T-helper 2 cell (primary cell): ENCODE measurements around the gene OSCP1.
A peak's percentile ranks its signal among the peaks of the same experiment; 100 is the strongest.

Experiments
- DNase-seq, 5 experiments: peaks; one replicate each; pipeline versions ENCODE4 v3.0.0 to v3.0.0-alpha.2; 2012 to 2022

OSCP1 gene

DNA sequence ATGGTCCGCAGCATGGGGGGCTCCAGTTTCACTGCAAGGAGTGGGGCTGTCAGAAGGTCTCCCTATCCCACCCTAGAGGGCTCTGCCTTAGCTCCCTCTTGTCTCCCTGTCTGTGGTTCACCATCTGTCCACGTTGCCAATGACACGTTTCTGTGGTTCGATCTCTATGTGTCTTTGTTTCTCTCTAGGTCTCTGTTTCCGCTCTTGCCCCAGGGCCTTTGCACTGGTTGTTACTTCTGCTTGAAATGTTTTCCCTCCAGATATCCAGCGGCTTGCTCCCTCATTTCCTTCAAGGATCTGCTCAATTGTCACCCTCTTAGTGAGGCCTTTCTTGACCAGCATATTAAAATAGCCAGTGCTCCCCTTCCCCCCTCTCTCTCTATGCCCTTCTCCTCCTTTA is 22.4 kb upstream of the OSCP1 start:
- no peak for DNase-seq

DNA sequence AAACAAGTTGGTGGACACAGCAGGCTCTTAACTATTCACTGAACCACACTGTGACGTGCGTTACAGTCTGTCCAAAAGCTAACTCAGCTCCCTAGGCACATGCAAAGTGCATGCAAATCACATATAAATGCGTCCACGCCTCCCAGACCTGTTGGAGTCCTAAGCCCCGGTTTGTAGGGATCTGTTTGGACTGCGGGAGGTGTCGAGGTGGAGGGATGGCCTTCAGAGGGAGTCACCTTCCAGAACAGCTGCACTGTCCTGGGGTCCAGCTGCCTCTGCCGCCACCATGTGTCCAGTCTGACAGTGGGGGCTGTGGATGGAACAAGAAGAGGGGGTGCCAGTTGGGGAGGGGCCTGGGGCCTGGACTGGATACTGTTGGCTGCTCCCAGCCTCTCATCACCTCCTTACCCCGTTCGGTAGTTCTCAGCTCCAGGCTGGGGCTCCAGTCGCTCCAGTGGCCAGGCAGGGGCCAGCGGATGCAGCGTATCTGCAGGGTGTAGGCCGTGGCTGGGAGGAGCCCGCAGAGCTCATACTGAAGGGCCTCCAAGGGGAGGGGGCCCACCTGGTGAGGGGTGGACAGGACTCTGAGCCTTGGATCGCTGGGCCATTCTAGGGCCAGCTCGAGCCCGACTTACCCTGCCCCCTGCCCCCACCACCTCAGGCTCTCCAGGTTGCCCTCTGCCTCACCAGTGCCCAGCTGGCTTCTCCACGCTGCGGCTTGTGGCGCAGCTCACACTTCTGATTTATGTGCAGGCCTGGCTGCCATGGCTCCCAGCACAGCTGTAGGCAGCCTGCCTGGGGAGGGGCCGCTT is 21.8 kb upstream of the OSCP1 start:
- no peak for DNase-seq

DNA sequence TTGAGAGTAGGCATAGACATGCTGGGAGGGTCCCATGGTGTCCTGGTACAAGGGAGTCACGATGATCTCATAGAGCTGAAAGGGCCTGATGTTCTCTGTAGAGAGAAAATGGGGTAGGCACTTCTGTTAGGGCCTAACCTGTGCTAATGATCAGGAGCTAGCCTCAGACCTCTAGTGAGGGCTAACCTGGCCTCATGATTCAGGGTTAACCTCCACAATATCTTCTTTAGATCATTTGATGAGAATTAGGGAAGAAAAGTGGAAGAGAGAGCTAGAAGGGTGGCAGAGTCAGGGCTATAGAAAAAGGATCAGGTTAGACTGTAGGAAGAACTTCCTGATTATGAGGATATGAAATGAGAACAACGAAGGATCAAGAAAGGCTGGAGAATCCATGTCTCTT is 18.9 kb upstream of the OSCP1 start:
- DNase-seq = no peak

DNA sequence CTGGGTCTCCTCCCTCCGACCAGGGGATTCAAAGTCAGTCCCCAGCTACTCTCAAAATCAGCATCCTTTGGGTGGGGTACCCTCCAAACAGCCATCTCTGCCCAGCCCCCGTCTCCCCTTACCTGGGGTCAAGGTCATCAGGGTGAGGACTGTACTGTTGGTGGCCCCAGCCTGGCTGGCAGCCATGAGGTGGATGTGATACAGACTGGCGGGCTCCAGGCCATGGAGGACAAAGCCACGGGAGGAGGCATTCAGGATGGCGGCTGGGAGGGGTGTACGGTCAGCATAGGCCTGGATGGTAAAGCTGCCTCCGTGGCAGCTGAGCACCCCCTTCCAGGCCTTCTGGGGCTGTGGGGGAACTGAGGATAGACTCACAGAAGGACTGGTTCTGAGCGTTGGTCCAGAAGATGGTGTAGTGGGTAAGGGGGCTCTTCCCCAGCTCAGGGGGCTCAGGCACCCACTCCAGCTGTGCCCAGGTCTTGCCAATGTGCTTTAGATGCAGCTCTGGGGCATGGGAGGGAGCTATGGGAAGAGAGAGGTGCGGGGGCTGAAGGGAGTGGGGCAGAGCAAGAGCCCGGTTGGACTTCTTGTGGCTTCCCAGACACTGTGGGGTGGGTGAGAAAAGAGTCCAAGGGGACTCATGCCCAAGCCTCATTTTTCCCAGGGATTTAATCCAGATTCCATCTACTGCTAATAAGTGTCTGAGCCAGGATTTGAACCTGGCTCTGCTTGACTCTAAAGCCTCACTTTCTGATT is 17.6 kb upstream of the OSCP1 start:
- DNase-seq = no peak

DNA sequence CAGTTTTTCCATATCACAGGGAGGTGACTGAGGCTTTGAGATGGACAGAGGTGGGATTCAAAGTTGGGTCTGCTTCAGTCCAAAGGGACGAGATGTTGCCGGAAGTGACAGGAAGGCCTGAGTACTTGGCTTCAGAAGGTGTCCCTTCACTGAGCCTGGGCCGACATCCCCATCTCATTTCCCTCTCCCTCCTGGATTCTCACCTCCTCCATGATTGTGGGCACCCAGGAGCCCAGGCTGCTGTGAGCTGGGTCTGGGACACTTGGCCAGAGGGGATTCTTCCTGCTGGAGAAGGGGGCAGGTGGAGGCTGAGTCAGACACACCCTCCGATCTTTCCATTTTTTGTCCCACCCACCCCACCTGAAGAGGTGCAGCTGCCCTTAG is 16.8 kb upstream of the OSCP1 start:
- DNase-seq = no peak

DNA sequence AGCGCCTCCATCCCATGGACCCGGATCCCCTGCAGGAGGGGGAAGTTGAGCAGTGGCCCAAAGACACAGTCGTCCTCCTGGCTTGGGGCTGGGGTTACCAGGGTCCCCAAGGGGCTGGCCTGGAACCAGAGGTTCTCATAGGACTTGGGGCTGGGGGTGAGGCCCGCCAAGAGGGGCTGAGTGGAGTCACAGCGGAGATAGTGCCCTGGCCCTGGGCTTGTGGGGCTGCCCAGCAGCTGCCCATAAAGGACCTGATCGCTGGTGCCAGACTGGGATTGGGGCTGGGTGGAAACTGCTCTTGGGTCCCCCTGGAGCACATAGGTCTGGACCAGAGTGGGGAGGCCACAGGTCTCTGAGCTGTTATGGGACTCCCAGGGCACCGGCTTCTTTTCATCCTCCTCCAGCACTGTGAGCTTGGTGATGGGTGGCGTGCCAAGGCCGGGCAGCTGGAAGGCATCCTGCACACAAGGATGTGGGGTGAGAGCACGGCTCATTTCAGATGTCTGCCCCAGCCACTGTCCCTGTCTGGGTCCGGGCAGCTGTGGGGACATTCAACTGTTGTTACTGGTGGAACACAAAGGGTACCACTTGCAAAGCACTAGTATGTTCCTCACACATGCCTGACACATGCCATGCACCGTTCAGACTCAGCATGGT is 16.2 kb upstream of the OSCP1 start:
- DNase-seq = no peak

DNA sequence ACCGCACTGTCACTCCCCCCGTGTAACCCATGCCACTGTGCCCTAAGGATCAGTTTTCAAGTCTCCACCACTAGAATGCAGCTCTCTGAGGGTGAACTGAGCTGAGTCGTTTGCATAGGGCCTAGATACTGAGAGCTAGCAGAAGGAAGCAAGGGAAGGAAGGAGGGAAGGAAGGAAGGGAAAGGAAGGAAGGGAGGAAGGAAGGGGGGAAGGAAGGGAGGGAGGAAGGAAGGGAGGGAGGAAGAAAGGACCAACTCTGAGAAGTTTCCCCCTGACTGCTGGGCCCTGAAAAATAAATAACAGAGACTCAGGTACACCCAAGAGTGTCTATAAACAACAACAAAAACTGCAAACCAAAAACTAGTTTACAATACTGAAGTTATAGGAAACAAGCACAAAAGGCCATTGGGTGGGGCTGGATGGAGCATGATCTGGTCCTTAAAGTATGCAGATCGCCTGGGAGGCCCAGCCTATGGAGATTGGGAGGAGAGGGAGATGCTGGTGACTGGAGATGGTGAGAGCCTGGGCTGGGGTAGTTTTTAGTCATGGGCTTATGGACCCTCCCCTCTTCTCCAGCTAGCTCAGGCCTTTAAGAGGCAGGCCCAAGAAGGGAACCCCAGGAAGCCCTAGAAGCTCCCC is 15.6 kb upstream of the OSCP1 start:
- no peak for DNase-seq

DNA sequence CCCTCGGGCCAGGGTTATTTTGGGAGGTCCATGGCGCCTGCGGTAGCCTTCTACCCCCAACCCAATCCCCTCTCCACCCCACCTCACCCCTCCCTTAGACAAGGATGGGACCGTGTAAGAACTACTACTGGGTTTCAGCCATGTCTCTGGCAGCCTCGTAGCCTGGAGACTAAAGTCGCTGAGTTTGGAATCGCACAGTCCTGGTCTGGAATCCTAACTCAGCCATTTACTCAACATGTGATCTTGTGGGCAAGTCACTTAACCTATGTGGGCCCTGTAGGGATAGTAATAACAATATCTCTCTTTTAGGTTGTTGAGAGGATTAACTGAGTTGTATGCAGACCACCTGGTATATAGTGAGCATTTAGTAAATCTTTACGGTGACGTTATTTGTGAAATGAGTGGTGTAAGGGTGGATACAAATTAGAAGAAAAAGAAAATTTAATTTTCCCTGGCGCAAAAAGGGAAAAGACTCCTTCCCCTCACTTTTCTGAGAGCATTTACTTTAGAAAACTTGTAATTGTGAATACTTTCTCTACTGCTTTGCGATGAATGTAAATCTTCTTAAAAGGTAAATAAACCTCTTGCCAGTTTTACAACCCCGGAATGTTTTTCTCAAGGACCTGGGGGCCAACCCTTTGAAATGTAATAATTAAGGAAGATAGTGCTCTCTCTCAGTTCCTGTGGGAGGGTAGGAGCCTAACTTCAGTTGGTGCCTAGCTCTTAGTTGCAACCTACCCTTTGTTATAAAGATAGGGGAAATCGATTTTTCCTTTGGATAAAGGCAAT is 14.5 kb upstream of the OSCP1 start:
- no peak for DNase-seq

DNA sequence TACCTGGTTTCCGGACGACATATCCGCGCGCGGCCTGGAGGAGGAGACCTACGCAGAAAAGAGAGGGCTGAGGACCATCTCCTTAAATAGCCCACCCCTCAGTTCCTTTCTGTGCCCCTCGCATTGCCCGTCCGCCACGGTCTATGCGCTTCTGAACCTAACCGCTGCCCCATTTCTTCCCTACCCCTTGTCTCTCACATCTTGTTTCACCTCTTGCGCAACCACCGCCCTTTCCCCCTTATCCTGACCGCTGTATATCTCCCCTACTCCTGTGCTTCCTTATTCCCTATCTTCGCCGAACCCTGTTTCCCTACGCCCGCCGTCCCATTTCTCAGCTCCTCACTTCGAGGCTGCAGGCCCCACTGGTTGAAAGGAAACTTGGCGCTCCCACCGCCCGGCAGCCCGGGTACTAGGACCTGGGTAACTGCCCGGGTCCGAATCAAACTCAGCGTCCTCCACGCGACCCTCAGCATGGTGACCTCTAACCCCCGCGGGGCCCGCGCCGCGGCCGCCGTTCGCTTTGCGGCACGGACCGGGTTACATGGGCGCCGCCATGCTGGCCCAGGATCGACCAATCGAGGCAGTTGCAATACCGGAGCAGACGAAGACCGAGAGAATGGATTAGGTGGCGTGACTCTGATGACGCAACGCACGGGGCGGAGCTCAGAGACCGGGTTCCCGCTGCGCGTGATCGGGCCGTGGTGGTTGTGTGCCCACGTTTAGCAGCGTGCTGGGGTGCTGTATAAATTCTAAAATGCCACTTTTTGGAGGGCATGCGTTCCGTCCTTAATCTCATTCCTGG is 13.8 kb upstream of the OSCP1 start, which contains the start of gene MRPS15:
Gene MRPS15 (minus strand): TSS at position 582 of the 802 bp plus-strand sequence. CDS start 109 bp downstream, at position 473.
- peak; percentile 71 to 96 (median 90) for DNase-seq

DNA sequence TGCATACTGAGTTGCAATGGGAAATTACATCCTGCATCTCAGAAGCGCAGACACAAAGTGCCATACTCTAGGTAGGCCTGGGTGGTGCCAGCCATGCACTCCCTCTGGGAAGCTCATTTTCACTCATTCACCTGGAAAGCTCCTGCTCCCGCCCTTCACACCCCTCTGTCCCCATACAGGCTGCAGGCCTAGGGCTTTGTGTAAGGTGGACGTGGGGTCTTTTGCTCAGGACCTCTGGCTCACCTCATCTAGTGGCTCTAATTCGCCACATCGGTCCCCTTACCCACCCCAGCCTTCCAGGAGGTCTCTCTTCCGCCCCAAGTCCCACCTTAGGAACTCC is 13.2 kb upstream of the OSCP1 start:
- DNase-seq = no peak

DNA sequence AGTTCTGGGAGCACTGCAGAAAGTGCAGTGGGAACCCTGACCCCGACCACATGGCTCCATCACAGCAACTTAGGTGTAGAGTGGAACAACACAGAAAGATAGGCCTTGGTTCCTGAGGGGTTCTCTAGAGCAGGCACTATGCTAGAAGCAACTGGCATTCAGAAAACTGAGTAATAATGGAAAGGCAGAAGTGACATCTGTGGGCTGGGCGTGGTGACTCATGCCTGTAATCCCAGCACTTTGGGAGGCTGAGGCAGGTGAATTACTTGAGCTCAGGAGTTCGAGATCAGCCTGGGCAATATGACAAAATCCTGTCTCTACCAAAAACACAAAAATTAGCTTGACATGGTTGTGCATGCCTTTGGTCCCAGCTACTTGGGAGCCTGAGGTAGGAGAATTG is 8.7 kb upstream of the OSCP1 start:
- peak in 2 of 5 experiments; percentile 29 to 75 for DNase-seq

DNA sequence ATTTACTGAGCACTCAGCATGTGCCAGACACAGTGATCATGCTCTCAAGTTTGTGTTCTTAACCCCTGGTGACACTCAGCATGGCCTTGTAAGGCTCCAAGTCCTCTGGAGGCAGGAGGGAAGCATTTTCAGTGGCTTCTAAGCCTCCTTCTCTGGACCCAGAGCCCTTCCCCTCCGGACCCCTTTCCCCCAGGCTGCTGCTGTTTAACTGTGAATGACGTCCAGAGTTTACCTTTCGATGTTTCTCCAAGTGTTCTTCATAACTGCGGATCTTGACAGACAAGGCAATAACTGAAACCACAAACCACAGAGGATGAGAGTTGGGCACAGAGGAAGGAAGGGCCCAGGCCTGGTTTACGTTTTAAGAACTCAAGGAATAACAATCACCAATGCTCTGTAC is 7.4 kb upstream of the OSCP1 start:
- DNase-seq = peak in 1 of 5 experiments; percentile 77

DNA sequence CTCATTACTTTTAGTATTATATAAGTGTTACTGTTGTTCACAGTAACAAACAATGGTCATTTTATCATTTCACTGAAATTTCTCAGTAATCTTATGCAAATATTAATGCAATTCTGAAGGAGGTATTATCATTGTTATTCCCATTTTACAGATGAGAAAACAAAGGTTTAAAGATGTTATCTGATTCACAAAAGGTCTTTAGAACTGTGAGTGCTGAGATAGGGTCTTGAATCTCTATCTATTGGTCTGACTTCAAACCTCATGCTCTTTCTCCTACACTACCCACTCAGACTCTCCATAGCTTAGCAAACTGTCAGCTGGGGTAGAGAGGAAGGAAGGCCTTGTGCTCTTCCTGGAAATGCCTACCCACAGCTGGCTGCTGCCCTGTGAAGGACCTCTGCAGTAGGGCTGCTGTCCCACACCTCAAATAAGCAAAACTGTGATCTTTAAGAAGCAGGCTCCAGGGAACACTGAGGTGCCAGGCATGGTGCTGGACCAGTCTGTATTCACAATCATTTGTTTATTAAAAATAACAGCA is 6.2 kb upstream of the OSCP1 start:
- peak in 1 of 5 experiments; percentile 19 for DNase-seq

DNA sequence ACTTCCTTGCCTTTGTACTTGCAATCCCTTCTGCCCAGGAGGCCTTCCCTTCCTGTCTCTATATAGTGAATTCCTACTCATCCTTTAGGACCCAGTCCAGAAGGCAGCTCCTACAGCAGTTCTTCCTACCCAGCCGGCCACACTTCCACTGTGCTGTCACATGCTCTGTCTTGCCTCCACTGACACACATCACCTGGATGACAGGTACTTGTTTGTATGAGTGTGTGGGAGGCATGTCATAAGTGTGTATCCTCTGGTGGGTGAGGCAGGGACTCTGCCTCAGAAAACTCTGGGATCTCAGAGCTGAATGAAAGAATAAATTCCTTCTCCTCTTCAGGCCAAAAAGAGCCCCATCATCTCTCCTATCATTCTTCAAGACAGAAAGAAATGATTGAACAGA is 5.1 kb upstream of the OSCP1 start:
- DNase-seq = no peak

DNA sequence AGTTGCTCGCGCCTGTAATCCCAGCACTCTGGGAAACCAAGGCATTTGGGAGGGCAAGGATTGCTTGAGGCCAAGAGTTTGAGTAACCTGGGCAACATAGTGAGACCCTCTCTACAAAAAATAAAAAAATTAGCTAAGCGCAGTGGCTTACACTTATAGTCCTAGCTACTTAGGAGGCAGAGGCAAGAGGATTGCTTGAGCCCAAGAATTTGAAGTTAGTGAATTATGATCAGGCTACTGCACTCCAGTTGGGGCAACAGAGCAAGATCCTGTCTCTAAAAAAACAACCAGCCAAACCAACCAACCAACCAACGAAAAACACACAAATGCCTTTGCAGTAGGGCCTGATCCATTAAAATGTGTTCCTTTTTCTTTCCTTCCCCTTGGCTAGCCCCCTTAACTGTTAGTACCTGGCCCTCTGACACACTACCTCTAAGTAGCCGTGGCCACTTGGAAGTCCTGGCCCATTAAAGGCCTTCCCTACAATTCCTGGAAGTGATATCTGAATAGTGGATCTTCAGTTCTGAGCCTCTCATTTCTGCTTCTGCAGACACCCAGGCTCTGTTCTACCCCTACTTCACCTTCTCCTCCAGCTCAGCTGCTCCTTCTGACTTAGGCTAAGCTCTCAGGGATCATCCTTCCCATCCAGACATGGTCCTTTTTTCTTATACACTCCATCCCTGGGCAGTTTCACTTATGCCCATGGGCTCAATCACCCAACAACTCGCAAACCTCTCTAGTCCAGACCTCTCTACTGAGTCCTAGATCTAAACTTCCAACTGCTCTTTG is 3.5 kb upstream of the OSCP1 start:
- DNase-seq = no peak

DNA sequence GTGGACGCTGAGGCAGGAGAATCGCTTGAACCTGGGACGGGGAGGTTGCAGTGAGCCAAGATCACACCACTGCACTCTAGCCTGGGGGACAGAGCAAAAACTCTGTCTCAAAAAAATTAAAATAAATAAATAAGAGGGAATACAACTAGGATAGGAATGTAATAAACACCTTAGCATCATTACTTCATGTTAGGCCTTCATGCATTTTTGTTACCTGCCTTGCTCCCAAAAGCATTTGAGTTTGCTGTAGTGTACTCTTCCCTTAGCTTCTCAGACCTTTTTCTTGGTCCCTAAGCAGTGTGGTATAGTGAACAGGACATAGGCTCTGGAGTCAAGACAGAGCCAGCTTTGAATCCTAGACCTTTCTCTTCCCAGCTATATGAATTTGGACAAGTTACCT is 2.8 kb upstream of the OSCP1 start:
- no peak for DNase-seq

DNA sequence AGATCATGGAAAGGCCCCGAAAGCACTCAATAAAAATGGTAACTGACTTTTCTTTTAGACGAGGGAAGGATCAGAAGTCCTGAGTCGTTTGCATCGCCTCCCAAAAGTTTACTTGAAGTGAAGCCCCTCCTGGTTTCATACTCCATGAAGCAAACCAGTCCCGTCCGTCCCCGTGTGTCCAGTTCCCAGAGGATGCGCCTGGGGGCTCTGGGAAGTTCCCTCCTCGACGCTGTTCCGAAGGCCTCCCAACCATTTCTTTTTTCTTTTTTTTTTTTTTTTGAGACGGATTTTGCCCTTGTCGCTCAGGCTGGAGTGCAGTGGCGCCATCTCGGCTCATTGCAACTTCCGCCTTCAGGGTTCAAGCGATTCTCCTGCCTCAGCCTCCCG is 661 bp upstream of the OSCP1 start:
- no peak for DNase-seq

DNA sequence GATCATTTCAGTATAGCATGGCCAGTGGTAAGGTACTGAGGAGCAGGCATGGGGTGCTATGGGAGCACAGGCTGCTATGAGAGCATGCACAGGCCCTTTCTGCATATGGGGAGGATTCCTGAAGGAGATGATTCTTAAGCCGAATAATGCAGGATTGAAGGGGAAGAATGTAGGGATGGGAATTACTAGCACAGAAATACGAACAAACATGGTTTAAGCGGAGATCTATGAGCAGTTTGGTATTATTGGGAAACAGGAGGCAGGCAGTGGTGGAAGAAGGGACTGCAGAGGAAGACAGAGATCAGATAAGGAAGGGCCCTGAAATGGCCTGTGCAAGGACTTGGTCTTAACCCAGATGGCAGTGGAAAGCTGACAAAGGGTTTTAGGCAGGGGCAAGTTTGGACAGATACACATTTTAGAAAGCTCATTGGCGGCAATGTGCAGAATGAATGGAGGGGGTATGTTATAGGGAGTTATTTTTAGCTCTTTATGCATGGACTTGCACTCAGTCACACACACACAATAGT is 1.7 kb downstream of the OSCP1 start:
- no peak for DNase-seq

DNA sequence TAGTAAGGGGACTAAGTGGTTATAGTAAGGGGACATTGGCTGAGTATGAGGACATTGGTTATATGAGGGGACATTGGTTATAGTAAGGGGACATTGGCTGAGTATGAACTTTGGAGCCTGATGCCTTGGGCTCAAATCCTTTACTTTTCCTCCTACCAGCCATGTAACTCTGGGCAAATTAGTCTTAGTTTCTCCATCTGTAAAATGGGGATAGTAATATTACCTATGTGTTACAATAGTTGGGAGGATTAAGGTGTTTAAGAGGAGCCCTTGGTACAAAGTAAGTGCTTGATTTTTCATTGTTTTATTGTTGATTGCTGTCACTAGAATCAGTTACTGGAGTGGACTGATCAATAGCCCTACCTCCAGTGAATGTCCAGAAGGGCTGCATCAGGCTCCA is 2.8 kb downstream of the OSCP1 start:
- no peak for DNase-seq

DNA sequence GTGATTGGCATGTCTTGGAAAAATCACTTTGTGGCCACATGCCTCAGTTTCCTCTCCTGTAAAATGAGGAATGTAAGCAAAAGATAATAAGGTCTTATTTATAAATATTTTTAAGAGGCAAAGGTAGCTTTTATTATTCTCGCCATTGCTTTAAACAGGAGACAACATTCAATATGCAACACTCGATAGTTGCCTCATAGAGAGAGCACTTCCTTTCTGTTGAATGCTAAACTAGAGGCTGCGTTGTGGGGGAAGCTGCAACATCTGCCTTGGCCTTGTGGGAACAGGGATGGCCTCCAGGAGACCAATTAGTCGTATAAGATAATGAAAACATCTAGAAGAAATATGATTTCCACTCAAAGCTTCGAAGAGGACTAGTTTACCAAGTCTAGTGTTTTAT is 3.5 kb downstream of the OSCP1 start:
- DNase-seq = no peak
